Nephron (organoid): Measurements from ENCODE around the gene TMEM229B.

Experiments
- H3K27ac Mint-ChIP-seq, 3 experiments: 2 replicates each; pipeline ENCODE4 v1.8.0; 2020; ENCODE audit warnings: mixed read lengths in 3 of 3, mild to moderate bottlenecking in 2 of 3, moderate library complexity in 1 of 3
- H3K27me3 Mint-ChIP-seq: 2 replicates; pipeline ENCODE4 v1.8.0; 2021; ENCODE audit warnings: low read depth, mild to moderate bottlenecking, moderate library complexity, mixed read lengths
- H3K36me3 Mint-ChIP-seq: 2 replicates; pipeline ENCODE4 v1.8.0; 2020; ENCODE audit warnings: low read depth, mixed read lengths
- H3K4me1 Mint-ChIP-seq: 2 replicates; pipeline ENCODE4 v1.8.0; 2020; ENCODE audit warnings: mixed read lengths
- H3K4me3 Mint-ChIP-seq, 3 experiments: 2 replicates each; pipeline ENCODE4 v1.8.0; 2020; ENCODE audit warnings: mild to moderate bottlenecking in 3 of 3, mixed read lengths in 3 of 3, moderate library complexity in 2 of 3
- H3K9me3 Mint-ChIP-seq: 2 replicates; pipeline ENCODE4 v1.8.0; 2020; ENCODE audit warnings: mixed read lengths
- CTCF ChIP-seq, 3 experiments: fragments of 200-600 bp; sonication (generic); IDR thresholded peaks; one replicate each; pipeline ENCODE4 v1.5.0; 2021; ENCODE audit warnings: antibody characterized with exemption in 3 of 3; ENCODE audit not compliant: unreplicated experiment in 3 of 3

TMEM229B gene

GRCh38 chr14:67514650-67515385 lies 26.3 kb upstream of the TMEM229B start:
- H3K27ac Mint-ChIP-seq, result no peak overlapping the region
- H3K36me3 Mint-ChIP-seq, result no peaks in the 10 kb centered on the region
- H3K27me3 Mint-ChIP-seq, result peaks cover 85% of the 10 kb centered on the region
- H3K4me1 Mint-ChIP-seq, result peaks cover 4% of the 10 kb centered on the region
- no peaks in the 10 kb centered on the region for H3K9me3 Mint-ChIP-seq
- no peak for TF ChIP-seq CTCF (IDR thresholded peaks at IDR 0.05; ENCODE audit: unreplicated experiment in 3 of 3)
- H3K4me3 Mint-ChIP-seq, result peak overlapping the region; percentile 81 to 85 (median 84)

GRCh38 chr14:67514203-67514607 lies 25.7 kb upstream of the TMEM229B start:
- H3K36me3 Mint-ChIP-seq, result no peaks in the 10 kb centered on the region
- peaks cover 79% of the 10 kb centered on the region for H3K27me3 Mint-ChIP-seq
- peak overlapping the region; percentile 31 to 78 (median 50) for H3K27ac Mint-ChIP-seq

GRCh38 chr14:67513631-67514108 lies 25.1 kb upstream of the TMEM229B start:
- Mint-ChIP-seq H3K36me3 (no peaks in the 10 kb centered on the region), H3K27ac (peak overlapping the region; percentile 31 to 78 (median 50)), H3K4me3 (peak overlapping the region; percentile 81 to 88 (median 85)), H3K4me1 (peaks cover 4% of the 10 kb centered on the region), H3K27me3 (peaks cover 74% of the 10 kb centered on the region), H3K9me3 (no peaks in the 10 kb centered on the region)
- no peak for TF ChIP-seq CTCF (IDR thresholded peaks at IDR 0.05; ENCODE audit: unreplicated experiment in 3 of 3)

More at GRCh38 chr14:67514203-67514607, 25.7 kb upstream of the TMEM229B start:
- Mint-ChIP-seq H3K9me3 (no peaks in the 10 kb centered on the region), H3K4me3 (peak overlapping the region; percentile 81 to 88 (median 85)), H3K4me1 (peaks cover 4% of the 10 kb centered on the region)
- no peak for TF ChIP-seq CTCF (IDR thresholded peaks at IDR 0.05; ENCODE audit: unreplicated experiment in 3 of 3)

GRCh38 chr14:67512463-67513310 lies 24.2 kb upstream of the TMEM229B start:
- TF ChIP-seq CTCF (IDR thresholded peaks at IDR 0.05; ENCODE audit: unreplicated experiment in 3 of 3), result no peak
- peaks cover 64% of the 10 kb centered on the region for H3K27me3 Mint-ChIP-seq

GRCh38 chr14:67510836-67511235 lies 22.3 kb upstream of the TMEM229B start:
- peaks cover 53% of the 10 kb centered on the region for H3K27me3 Mint-ChIP-seq
- H3K4me1 Mint-ChIP-seq, result peaks cover 4% of the 10 kb centered on the region
- H3K36me3 Mint-ChIP-seq, result no peaks in the 10 kb centered on the region
- no peaks in the 10 kb centered on the region for H3K9me3 Mint-ChIP-seq
- H3K27ac Mint-ChIP-seq, result no peak overlapping the region
- TF ChIP-seq CTCF (IDR thresholded peaks at IDR 0.05; ENCODE audit: unreplicated experiment in 3 of 3), result no peak
- no peak overlapping the region for H3K4me3 Mint-ChIP-seq

More at GRCh38 chr14:67512463-67513310, 24.2 kb upstream of the TMEM229B start:
- no peaks in the 10 kb centered on the region for H3K9me3 Mint-ChIP-seq
- no peak overlapping the region for H3K27ac Mint-ChIP-seq
- H3K36me3 Mint-ChIP-seq, result no peaks in the 10 kb centered on the region
- peak overlapping the region in 2 of 3 experiments; percentile 46 to 64 for H3K4me3 Mint-ChIP-seq
- H3K4me1 Mint-ChIP-seq, result peaks cover 4% of the 10 kb centered on the region
